ENCODE measurements around the gene TBC1D19.

GRCh38 chr4:26763648-26764047 lies 179.8 kb downstream of the TBC1D19 start:
- TF ChIP-seq CTCF (conservative IDR thresholded peaks at IDR 0.05; ENCODE audit: low read depth, low read length) (no peak), EZH2phosphoT487 (IDR thresholded peaks at IDR 0.05; ENCODE audit: borderline replicate concordance, low read length) (no peak)

All from PC-3 (cell line).